Stromal cell of bone marrow (primary cell): ENCODE measurements around the gene HOXA6.

ENCODE experiments used
- DNase-seq: peaks from one replicate; pipeline ENCODE4 v3.0.0-alpha.2; 2012; ENCODE audit warnings: low read depth

The HOXA6 gene

DNA sequence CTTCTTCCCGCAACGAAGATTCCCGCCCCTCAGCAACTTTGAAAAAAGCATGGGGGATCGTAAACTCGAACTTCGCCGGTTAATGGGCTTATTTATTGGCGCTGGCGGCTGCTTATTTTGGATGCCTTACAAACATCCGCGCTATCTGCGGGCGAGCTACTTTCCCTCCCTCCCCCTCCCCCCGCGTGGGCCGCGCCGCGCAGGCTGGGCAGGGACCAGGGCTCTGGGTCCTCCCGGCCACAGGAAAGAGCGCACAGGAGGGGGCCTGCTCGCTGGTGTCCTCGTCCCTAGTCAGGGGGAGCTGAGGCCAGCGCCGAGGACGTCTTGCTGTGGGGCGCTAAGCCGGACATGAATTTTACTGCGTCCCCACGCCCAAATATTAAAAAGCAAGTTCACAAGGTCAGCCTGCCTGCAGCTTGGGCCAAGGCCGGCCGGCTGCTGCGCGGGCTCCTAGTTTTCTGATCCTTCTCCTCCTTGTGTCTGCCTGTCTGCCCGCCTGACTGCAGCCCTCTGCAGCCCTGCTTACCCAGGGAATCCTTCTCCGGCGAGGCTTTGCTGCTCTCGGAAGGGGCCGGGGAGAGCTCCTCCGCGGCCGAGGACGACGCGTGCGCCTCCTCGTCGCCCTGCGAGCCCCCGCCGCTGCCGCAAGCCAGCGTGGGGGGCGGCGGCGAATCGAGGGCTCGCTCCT, 25.4 kb upstream of the HOXA6 start:
- DNase-seq = peak; percentile 77

DNA sequence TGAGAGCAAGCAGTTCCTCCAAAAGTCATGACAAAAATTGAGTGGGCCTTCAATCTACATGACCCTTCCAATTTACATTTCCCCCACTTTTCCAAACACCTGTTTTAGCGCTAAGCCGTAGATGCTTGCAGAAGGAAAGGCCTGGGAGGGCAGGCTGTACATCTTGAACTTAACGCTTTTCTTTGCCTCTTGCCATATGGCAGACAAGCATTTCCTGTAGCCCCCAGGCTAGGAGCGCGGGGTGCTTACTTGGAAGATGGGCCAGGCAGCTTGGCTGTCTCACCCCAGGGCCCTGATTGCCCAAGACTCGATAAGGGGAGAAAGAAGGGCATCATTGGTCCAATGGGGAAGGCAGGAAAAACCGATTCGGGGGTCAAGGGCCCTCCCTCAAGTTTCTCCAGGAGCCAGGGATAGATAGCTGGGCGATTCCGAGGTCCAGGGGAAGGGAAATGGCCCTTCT, 24.8 kb upstream of the HOXA6 start:
- DNase-seq = no peak

DNA sequence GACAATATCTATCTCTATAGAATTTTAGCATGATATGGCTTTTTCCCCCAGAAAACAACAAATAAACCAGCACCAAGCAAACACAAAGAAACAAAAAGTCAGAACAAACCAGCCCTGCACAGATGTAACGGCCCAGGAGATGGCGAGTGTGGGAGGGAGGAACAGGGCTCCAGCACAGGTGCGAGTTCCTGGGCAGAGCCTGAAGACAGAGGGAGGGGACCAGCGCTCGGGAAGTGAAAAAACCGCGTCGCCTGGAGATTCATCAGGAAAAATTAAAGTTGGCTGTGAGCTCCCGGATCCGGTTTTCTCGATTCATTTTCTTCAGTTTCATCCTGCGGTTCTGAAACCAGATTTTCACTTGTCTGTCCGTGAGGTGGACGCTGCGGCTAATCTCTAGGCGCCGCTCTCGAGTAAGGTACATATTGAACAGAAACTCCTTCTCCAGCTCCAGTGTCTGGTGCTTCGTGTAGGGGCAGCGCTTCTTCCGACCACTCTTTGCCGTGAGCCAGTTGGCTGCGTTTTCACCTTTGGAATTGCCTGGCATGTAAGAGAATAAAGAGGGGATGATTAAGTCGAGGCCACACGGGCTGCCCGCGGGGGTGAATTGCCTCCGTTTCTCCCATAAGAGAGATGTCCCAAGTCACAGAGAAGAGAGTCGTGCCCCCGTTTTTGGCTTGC, 24.2 kb upstream of the HOXA6 start:
- DNase-seq = no peak

DNA sequence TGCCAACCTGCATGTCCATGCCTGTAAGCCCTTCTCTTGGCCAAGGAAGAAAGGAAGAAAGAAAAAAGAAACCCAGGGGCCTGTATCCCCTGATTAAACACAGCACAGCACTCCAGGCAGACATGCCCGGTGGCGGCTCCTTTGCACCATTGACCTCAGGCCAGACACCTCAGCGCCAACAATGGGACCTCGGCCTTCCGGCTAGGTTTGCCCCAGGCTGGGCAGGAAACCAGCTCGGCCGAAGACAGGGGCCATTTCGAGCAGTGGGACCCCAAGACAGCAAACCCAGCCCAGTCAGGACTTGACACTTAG, 23.7 kb upstream of the HOXA6 start:
- DNase-seq = no peak

DNA sequence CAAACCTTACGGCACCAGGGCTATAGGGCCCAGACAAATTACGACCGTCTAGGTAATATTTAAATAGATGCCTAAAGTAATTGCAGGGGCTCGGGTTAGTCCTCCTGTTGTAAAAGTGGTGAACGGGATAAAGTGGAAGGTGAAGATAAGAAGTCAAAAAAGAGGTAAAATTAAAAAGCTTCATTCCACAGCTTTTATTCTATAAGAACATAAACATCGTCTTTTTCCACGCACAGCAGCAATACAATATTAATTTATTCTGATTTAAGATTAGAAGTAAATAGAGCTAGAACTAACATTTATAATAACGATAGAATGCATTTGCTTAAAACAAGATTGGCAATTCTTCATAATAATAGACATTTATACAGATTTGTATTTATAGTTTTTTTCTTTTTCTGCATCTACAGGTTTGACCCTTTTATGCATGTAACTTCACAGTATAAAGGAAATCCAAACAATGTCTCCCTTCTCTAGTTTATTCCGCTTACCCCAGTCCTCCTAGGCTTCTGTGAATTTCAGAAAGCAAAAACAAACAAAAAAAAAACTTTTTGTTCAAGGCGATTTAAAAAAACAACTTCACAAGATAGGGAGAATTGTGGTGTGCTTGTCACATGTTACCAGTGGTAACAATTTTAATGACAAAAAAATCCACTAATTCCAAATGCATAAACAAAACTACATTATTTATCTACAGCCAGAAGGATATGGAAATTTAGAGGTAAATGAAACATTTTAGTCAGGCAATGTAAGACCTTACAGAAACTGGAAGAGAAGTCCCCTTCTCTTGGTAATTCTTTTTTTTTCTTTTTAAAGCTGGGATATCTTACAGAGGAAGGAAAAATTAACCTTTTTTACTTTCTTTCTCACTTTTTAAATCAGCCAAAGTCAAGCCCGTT, 23.1 kb upstream of the HOXA6 start:
- no peak for DNase-seq

DNA sequence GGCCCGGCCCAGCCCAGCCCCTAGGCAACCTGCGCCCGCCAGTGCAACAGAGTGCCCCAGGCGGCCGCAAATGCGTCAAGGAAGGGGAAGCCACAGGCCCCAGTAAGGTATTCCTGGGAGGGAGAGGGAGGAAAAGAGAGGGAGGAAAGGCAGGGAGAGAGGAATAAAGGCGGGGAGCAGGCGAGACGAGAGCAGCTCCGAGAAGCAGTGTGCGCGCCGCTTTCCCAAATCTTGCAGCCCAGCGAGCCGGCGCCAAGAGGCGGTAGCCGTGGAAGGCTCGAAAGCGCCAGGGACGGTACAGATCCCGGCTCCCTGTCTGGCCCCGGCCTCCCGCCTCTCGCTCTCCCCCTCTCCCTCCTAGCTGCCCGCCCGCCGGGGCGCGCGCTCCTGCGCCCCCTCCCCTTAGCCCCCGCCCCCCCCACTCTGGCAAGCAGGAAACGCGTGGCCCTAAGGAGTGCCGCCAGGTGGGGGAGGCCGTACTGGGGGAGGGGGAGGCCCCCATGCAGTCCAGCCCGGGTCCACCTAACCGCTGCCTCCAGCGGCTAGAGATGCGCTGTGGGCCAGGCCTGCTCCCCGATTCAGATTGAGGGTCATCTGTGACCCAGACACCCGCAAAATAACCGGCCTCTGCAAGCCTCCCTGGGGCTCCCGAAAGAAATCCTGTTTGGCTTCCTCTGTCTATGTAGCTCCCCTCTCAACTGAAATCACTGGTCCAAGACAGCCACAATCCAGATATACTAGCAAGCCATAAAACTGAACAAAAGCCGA, 22.3 kb upstream of the HOXA6 start:
- DNase-seq = no peak

DNA sequence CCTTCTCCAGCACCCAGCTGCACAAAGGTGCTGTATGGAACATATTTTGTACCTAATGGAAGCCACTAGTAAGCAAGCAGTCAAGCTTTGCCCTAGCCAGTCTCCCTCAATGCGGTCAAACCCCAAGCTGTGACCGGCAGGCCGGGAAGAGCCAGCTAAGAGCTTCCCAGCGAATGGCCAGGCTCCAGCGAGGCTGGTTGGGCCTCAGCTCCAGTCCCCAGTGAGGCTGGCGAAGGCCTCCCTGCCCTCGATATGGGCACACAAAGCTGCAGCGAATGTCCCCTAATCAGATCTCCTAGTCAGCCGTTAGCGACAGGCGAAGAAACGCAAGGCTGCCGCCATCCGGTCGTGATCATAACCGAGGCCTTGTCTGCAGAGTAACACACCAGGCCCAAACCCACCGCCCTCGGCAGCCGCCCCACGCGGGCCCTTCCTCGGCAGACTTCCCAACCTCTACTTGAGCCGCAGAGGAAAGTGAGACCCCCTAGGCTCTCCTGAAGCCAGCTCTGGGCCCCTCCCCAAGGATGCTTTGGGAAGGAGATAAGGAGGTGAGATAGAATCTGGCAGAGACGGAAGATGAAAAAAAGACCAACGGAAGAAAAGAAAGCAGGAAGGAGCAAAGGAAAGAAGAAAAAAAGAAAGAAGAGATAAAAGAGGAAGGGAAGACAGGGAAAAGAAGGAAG, 20.8 kb upstream of the HOXA6 start:
- DNase-seq = no peak

DNA sequence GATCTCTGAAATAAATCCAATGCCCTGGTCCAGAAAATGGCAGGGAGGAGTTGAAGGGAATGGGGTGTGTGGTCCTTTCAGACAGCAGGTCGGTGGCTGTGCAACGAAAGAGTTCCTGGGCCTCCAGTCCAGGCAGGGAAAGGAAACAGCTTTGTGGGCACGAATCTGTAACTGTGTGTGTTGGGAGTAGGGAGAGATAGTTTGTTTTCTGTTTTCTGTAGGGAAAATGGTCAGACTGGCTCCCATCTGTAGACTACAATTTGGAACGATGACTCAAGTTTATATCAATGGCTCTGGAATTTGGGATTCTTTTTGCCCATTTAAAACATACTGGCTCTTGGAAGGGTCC, 20.3 kb upstream of the HOXA6 start:
- no peak for DNase-seq

DNA sequence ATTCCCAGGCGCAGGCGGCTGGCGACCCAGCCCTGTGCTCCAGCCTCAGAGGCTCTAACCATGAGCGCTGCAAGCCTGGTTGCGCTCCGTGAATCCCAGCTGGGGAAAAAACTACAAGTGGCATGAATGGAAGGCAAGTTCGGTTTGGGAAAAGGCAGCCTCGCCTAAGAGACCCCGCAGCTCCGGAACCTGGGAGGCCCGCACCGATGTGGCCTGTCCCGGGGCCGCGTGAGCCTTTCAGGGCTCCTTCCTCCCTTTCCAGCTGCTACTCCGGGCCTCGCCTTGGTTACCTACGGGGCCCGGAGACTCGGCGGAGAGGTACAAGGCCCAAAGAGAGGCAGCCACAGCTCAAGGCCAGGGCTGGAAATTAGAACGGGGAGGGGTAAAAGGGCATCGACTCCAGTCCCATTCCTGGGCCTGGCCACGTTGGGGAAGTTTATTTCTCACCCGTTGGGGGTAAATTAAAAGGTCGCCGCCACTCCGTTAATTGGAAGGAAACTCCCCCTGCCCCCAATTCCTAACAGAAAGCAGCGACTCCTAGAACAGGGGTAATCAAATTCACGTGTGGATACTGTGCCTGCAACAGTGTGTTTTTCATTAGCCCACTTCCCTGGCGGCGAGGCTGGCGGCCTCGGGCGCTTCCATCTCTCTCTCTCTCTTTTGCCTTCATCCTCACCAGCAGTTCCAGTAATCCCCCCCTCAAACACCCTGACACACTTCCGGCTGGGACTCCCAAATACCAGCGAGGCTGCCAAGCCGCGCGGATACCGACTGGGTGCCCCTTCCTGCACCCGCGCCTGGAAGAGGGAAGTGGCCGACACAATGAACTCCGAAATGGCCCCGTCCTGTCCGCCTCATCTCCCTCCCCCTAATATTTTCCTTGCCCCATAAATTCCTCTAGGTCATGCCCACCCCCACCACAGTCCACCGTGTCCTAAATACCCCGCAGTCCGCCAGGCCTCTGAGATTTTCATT, 19.2 kb upstream of the HOXA6 start:
- no peak for DNase-seq

DNA sequence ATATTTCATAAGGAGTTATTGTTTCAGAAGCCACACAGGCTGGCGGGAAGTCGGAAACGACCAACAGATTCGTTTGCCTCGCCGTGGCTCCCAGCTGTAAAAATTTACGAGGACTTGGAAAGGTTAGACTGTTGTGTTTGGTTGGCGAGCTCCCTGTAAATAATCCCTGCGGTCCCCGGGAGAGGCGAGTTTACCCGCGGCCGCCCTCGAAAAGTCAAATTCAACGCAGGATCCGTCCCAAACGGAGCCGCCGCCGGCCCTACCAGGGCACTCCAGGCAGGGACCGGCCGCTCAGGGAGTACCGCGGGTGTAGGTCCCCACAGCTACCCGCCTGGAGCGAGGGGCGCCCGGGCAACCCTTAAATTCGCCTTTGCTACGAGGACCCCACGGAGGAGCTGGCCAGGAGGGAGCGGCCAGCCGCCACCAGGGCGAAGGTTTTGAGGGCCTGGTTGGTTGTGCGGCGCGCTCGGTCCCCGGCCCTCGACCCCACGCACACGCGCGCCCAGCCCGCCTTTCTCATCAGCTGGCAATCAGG, 18.5 kb upstream of the HOXA6 start:
- DNase-seq = no peak

DNA sequence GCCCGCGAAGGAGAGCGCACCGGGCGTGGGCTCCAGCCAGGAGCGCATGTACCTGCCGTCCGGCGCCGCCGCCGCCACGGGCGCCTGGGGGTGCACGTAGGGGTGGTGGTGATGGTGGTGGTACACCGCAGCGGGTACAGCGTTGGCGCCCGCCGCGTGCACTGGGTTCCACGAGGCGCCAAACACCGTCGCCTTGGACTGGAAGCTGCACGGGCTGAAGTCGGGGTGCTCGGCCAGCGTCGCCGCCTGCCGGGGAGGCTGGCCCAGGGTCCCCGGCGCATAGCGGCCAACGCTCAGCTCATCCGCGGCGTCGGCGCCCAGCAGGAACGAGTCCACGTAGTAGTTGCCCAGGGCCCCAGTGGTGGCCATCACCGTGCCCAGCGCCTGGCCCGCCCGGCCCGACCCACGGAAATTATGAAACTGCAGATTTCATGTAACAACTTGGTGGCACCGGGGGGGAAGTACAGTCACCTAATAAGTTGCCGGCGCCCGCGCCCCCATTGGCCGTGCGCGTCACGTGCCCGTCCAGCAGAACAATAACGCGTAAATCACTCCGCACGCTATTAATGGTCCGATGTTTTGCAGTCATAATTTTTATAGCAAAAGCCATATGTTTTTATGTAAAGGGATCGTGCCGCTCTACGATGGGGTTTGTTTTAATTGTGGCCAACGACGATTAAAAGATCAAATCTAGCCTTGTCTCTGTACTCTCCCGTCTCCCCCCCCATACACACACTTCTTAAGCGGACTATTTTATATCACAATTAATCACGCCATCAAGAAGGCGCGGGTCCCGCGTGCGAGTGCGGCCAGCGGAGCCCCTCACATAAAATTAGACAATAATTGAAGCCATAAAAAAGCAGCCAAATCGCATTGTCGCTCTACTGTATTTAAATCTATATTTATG, 17.8 kb upstream of the HOXA6 start, which contains the start of gene HOXA9:
Gene HOXA9 (minus strand): TSS at position 449 of the 907 bp plus-strand sequence. CDS start 80 bp downstream, at position 369.
- DNase-seq = peak; percentile 94

DNA sequence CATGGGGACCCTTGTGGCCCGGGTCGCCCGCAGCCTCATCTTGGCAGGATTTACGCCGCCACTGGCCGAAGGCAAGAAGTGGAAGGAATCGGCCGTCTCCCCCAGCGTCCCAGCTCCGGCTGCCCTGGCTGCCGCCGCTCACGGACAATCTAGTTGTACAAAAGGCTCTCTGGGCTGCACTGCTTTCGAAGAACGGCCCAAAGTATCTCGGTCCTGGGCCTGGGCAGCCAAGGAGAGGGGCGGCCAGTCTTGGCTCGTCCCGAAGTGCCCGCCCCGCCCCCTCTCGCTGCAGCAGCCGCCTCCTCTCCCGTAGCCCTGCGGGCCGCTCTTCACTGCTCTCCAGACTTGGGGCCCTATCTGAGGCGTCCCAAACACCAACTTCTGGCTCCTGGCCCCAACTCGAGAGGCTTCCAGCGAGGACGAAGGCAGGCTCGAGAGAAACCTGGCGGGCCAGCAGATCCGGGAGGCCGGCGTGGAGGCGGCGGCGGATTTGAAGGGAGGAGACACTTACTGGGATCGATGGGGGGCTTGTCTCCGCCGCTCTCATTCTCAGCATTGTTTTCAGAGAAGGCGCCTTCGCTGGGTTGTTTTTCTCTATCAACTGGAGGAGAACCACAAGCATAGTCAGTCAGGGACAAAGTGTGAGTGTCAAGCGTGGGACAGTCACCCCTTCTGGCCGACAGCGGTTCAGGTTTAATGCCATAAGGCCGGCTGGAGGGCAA, 17.0 kb upstream of the HOXA6 start:
- DNase-seq = no peak

DNA sequence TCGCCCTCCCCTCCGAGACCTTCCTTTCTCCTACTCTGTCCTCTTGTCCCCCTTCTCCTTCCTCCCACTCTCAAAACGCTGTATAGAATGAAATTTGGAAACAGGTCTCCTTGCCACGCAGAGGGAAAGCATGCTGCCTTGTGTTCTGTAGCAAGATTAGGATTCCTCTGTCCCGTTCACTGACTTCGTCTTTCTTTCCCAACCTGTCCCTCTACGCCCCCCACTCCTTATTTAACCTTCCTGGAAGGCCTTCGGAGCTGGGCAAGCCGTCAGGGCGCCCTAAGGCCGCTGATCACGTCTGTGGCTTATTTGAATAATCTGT, 16.4 kb upstream of the HOXA6 start:
- DNase-seq = no peak

DNA sequence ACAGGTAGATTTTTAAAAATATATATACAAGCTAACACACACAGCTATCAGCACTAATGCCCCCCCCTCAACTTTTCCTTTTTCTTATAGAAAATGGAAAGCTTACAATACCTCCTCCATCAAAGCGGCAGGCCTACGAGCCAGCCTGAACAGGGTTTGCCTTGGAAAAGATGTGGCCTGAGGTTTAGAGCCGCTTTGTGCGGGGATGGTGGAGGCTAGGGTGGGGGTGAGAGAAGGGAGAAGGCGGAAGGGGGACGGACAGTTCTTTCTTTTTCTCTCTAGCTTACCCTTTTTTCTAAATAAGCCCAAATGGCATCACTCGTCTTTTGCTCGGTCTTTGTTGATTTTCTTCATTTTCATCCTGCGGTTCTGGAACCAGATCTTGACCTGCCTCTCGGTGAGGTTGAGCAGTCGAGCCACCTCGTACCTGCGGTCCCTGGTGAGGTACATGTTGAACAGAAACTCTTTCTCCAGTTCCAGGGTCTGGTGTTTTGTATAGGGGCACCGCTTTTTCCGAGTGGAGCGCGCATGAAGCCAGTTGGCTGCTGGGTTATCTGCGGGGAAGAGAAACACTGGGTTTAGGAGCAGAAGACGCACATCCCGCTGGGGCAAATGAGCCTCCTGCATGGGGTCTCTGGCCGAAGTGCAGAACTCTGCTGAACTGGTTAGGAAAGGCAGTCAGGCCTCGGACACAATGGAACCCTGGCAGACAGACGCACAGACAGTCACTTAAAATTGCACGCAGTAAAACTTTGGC, 15.9 kb upstream of the HOXA6 start:
- DNase-seq = no peak

DNA sequence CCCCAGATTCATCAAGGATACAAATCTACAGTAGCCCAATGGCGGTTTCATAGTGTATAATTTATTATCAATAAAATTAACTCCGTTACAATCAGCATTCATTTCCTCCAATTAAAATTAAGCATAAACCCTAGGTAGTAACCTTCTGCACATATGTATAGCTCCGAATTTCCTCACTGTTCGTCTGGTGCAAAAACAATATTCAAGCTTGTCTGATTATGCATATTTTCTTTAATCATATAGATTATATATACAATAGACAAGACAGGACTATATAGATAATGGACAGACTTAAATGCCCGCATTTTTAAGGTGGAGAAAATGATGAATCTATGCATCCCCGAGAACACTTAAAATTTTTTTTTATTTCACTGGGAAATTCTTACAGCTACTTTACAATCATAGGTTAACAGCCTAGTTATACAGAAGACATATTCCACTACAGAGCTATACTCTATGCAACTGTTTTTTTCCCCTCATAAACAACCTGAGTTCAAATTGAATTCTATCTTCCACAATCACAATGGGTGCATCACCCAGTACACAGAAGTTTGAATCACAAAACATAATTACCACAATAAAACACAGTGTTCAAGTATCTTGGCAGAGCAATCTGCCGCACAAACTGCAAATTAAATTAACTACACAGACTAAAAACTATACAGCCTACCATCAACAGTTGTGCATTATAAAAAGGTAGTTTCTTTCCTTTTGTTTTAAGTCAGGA, 15.2 kb upstream of the HOXA6 start:
- no peak for DNase-seq

DNA sequence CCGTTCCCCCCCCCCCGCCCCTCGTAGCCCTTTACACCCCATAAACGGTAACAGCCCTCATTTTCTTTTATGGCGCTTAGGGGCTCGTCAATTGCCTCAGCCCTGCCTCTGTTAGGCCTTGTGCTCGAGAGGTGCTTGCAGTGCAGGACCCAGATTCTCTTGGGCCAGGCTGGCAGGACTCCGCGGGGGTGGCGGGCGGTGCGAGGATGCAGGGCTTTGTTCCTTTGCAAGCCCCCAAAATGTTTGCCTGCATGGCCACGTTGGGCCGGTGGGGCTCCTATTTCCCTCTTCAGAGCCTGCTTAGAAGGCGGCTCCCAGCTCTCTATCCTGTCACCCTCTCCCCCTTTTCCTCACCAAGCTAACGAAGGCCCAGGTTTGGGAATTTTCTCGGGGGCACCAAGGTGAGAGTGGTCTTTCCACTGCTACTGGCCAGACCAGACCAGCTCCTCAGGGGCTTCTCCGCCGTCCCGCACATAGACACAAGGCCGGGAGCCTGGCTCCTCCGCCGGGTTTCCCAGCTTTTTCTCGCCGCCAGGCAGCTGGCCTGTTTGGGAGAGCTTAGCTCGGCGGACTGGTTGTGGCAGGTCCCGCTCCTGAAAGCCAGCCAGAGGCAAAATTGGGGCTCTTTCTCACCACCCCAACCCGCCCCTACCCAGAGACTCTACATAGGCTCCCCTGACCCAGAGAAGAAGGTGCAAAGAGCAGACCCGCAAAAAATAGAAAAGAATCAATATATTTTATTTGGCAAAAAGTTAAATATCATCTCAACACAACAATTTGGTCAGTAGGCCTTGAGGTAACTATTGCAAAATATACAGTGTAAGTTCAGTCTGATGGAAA, 14.4 kb upstream of the HOXA6 start:
- no peak for DNase-seq
